ENCODE data around the gene CEP152. TPM values are rescaled to one million over a fixed set of nuclear protein-coding genes. Genes with fewer than 3 reads are reported as not detected.

The CEP152 gene
- total RNA-seq, 1 donor from 2014 or later, result 5.5 TPM

- no peak for DNase-seq (ENCODE audit: low spot score)
Measured at GRCh38 chr15:48710952-48711495, 99.8 kb downstream of the CEP152 start.

GRCh38 chr15:48708641-48709040, 102.2 kb downstream of the CEP152 start:
- DNase-seq (ENCODE audit: low spot score), result no peak

- DNase-seq (ENCODE audit: low spot score), result no peak
Measured at GRCh38 chr15:48705381-48705780, 105.5 kb downstream of the CEP152 start.

- no peak for DNase-seq (ENCODE audit: low spot score)
Measured at GRCh38 chr15:48703544-48703943, 107.3 kb downstream of the CEP152 start.

GRCh38 chr15:48702569-48703236, 108.2 kb downstream of the CEP152 start:
- no peak for DNase-seq (ENCODE audit: low spot score)

DNA sequence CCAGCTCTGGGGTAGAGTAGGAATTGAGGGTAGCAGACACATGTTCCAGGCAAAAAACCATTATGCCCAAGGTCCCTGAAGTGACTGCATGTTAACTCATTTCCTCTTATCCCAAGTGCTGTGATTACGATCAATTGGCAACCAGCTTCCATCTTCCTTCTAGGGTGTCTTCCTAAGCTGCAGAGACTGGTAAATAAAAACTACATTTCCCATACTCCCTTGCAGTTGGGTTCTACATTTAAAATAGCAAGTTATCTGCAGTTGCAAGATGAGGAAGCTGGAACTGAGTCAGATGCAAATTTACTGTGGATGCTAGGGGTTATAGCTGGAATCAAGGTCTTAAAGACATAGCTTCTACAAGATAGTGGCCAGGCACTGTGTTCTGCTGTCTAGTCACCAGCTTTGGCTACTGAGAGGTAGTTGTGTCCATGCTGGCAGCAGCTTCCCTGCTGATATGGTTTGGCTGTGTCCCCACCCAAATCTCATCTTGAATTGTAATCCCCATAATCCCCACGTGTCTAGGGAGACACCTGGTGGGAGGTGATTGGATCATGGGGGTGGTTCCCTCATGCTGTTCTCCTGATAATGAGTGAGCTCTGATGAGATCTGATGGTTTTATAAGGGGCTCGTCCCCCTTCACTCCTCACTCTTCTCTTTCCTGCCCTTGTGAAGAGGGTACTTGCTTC, 114.1 kb downstream of the CEP152 start:
- DNase-seq (ENCODE audit: low spot score), result no peak

GRCh38 chr15:48695827-48696573, 114.9 kb downstream of the CEP152 start:
- DNase-seq (ENCODE audit: low spot score), result no peak

GRCh38 chr15:48695088-48695826, 115.6 kb downstream of the CEP152 start:
- DNase-seq (ENCODE audit: low spot score), result no peak

GRCh38 chr15:48693484-48693883, 117.4 kb downstream of the CEP152 start:
- DNase-seq (ENCODE audit: low spot score), result no peak

DNA sequence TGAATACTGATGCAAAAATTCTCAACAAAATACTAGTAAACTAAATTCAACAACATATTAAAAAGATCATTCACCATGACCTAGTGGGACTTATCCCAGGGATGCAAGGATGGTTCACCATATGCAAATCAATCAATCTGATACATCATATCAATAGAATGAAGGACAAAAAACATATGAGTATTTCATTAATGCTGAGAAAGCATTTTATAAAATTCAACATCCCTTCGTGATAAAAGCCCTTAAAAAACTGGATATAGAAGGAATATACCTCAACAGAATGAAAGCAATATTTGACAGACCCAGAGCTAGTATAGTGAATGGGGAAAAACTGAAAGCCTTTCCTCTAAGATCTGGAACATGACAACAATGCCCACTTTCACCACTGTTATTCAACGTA, 122.4 kb downstream of the CEP152 start:
- no peak for DNase-seq (ENCODE audit: low spot score)

Other genes with a start within 250 kb of the CEP152 start
- gene FBN1, start 165.4 kb downstream of the CEP152 start, total RNA-seq, result 57.6 TPM
- 182 TPM for gene EID1, start 67.1 kb upstream of the CEP152 start, total RNA-seq
- gene SHC4, start 152.8 kb upstream of the CEP152 start, total RNA-seq, result 3.7 TPM
- gene SECISBP2L, start 235.4 kb upstream of the CEP152 start, total RNA-seq, result 56.1 TPM

Data from mucosa of gallbladder (tissue), 1 donor.